Measurements from ENCODE around the gene PRICKLE2.

PRICKLE2 gene

DNA sequence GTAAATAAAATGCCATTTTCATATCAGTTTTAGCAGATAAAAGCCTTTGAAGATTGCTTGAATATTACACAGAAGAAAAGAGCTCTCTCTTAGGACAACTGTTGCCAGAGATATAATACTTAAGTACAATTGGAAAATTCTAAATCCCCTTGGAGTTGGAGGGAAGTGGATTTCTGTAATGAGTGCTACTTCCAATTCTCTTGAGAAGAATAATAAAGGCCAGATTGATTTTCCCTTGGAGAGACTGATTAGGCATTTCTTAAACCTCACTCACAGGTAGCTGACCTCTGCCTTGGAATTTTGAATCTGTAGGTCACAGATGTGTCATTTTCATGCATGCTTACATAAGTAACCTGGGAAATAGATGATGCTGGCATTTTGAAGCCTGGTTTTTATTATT is 172.1 kb downstream of the PRICKLE2 start:
- H3K4me1 Mint-ChIP-seq: no peaks in the 10 kb centered on the region
- H3K36me3 Mint-ChIP-seq (ENCODE audit: insufficient read depth): peaks cover 3% of the 10 kb centered on the region
- H3K9me3 Mint-ChIP-seq: no peaks in the 10 kb centered on the region
- DNase-seq (ENCODE audit: low spot score in 2 of 2) (no peak), ATAC-seq (replicated peaks; ENCODE audit: extremely low read depth, poor library complexity, severe bottlenecking) (no peak)
- H3K27ac Mint-ChIP-seq (ENCODE audit: low read depth): no peak overlapping the region
- peaks cover 44% of the 10 kb centered on the region for H3K27me3 Mint-ChIP-seq
- no peak overlapping the region for H3K4me3 Mint-ChIP-seq

- H3K36me3 Mint-ChIP-seq (ENCODE audit: insufficient read depth): peaks cover 1% of the 10 kb centered on the region
- H3K27me3 Mint-ChIP-seq: peaks cover 42% of the 10 kb centered on the region
- ATAC-seq (replicated peaks; ENCODE audit: extremely low read depth, poor library complexity, severe bottlenecking) (no peak), DNase-seq (ENCODE audit: low spot score in 2 of 2) (no peak)
- no peak overlapping the region for H3K4me3 Mint-ChIP-seq
- H3K9me3 Mint-ChIP-seq: no peaks in the 10 kb centered on the region
- H3K27ac Mint-ChIP-seq (ENCODE audit: low read depth): no peak overlapping the region
- no peaks in the 10 kb centered on the region for H3K4me1 Mint-ChIP-seq
These were observed 175.4 kb downstream of the PRICKLE2 start for GRCh38 chr3:64049832-64050231.

GRCh38 chr3:64049136-64049535 is 176.1 kb downstream of the PRICKLE2 start:
- ATAC-seq (replicated peaks; ENCODE audit: extremely low read depth, poor library complexity, severe bottlenecking) (no peak), DNase-seq (ENCODE audit: low spot score in 2 of 2) (no peak)

GRCh38 chr3:64048631-64049061 is 176.6 kb downstream of the PRICKLE2 start:
- Mint-ChIP-seq H3K27ac (ENCODE audit: low read depth) (no peak overlapping the region), H3K9me3 (no peaks in the 10 kb centered on the region), H3K27me3 (peaks cover 54% of the 10 kb centered on the region), H3K4me1 (no peaks in the 10 kb centered on the region), H3K4me3 (no peak overlapping the region), H3K36me3 (ENCODE audit: insufficient read depth) (no peaks in the 10 kb centered on the region)
- no peak for ATAC-seq (replicated peaks; ENCODE audit: extremely low read depth, poor library complexity, severe bottlenecking)
- DNase-seq (ENCODE audit: low spot score in 2 of 2): no peak

More at GRCh38 chr3:64049136-64049535, 176.1 kb downstream of the PRICKLE2 start:
- H3K4me1 Mint-ChIP-seq: no peaks in the 10 kb centered on the region
- H3K4me3 Mint-ChIP-seq: no peak overlapping the region
- no peaks in the 10 kb centered on the region for H3K9me3 Mint-ChIP-seq
- no peaks in the 10 kb centered on the region for H3K36me3 Mint-ChIP-seq (ENCODE audit: insufficient read depth)
- H3K27ac Mint-ChIP-seq (ENCODE audit: low read depth): no peak overlapping the region
- H3K27me3 Mint-ChIP-seq: peaks cover 49% of the 10 kb centered on the region

DNA sequence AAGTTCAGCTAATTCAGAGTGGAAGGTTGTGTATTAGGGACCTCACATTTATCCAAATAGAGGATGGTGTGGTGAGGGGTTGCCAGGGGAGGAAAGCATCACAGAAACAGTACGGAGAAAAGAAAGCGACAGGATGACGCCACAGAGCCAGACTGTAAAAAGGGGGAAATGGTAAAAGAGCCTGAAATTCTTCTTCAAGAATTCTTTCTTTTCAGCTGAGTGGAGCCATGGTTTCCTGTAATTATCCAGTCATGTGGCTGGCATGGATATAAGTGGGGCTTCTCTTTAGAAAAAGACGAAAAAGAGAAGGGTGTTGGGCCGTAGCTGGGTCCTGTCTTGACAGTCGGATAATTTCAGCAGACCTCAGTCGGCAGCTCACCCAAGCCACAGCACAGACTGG is 177.5 kb downstream of the PRICKLE2 start:
- Mint-ChIP-seq H3K9me3 (no peaks in the 10 kb centered on the region), H3K27me3 (peaks cover 62% of the 10 kb centered on the region), H3K27ac (ENCODE audit: low read depth) (no peak overlapping the region), H3K4me1 (no peaks in the 10 kb centered on the region), H3K4me3 (no peak overlapping the region), H3K36me3 (ENCODE audit: insufficient read depth) (no peaks in the 10 kb centered on the region)
- DNase-seq (ENCODE audit: low spot score in 2 of 2): no peak
- no peak for ATAC-seq (replicated peaks; ENCODE audit: extremely low read depth, poor library complexity, severe bottlenecking)

DNA sequence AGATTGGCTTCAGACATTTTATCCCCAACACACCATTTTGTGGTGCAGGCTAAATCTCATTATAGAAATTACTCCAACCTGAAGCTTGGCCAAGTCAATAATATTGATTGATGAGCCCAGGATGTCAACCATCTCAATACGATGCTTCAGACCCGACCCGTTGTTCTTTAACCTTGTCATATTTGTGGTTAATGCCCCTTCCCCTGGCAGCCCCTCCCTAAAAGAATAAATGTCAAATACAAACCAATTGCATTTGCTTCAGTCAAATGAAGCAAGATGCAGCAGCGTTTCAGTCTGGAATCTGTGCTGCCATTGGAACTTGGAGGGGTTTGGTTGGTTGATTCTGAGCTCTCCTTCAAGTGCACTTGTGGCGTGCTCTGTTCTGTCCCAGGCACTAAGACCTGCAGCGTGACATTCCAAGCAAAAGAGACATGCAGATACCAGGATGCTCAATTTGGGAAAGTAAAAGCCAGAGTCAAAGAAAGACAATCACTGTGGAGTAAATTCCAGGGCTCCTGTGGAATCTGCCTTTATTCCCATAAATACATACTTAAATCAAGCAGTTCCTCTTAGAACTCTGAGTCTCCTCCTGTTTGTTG is 178.2 kb downstream of the PRICKLE2 start:
- H3K36me3 Mint-ChIP-seq (ENCODE audit: insufficient read depth): no peaks in the 10 kb centered on the region
- ATAC-seq (replicated peaks; ENCODE audit: extremely low read depth, poor library complexity, severe bottlenecking) (no peak), DNase-seq (ENCODE audit: low spot score in 2 of 2) (no peak)
- H3K4me3 Mint-ChIP-seq: no peak overlapping the region
- no peaks in the 10 kb centered on the region for H3K9me3 Mint-ChIP-seq
- peaks cover 64% of the 10 kb centered on the region for H3K27me3 Mint-ChIP-seq
- H3K27ac Mint-ChIP-seq (ENCODE audit: low read depth): no peak overlapping the region
- H3K4me1 Mint-ChIP-seq: no peaks in the 10 kb centered on the region

DNA sequence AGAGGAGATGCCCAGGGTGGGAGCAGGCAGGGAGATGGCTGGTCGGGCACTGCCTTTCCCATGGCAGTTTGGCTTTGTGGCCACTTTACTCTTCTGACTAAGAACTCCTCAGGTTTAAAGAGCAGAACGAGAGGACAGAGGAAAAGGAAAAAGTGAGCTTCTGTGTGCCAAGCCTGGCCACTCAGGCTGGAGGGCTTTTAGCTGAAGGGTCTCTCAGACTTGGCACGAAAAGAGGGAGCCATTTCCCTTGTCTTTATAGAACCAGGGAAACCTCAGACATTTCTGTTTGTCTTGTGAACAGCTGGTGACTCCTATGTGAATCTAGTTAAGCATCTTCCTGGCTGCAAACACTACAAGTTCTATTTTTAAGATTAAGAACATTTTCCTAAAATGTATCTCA is 178.7 kb downstream of the PRICKLE2 start:
- H3K36me3 Mint-ChIP-seq (ENCODE audit: insufficient read depth): peaks cover 1% of the 10 kb centered on the region
- no peaks in the 10 kb centered on the region for H3K4me1 Mint-ChIP-seq
- DNase-seq (ENCODE audit: low spot score in 2 of 2): no peak
- H3K27me3 Mint-ChIP-seq: peaks cover 64% of the 10 kb centered on the region
- no peak overlapping the region for H3K27ac Mint-ChIP-seq (ENCODE audit: low read depth)
- no peak for ATAC-seq (replicated peaks; ENCODE audit: extremely low read depth, poor library complexity, severe bottlenecking)
- no peak overlapping the region for H3K4me3 Mint-ChIP-seq
- no peaks in the 10 kb centered on the region for H3K9me3 Mint-ChIP-seq

- Mint-ChIP-seq H3K4me3 (no peak overlapping the region), H3K27me3 (peaks cover 84% of the 10 kb centered on the region)
These were observed 182.3 kb downstream of the PRICKLE2 start for GRCh38 chr3:64042952-64043351.

More at GRCh38 chr3:64042952-64043351, 182.3 kb downstream of the PRICKLE2 start:
- H3K9me3 Mint-ChIP-seq: no peaks in the 10 kb centered on the region
- ATAC-seq (replicated peaks; ENCODE audit: extremely low read depth, poor library complexity, severe bottlenecking): no peak
- no peak overlapping the region for H3K27ac Mint-ChIP-seq (ENCODE audit: low read depth)
- peaks cover 1% of the 10 kb centered on the region for H3K36me3 Mint-ChIP-seq (ENCODE audit: insufficient read depth)
- no peak for DNase-seq (ENCODE audit: low spot score in 2 of 2)
- no peaks in the 10 kb centered on the region for H3K4me1 Mint-ChIP-seq
